Stimulated activated CD4-positive, alpha-beta T cell treated with anti-CD3 and anti-CD28 coated beads, Interleukin-1b, Interleukin-23, amount 100 ng/mL, for 48 hours (primary cell): ENCODE data around the gene SAMSN1.

ENCODE experiments used
- DNase-seq: peaks from one replicate; pipeline ENCODE4 v3.0.0-alpha.2; 2020

Gene SAMSN1

DNA sequence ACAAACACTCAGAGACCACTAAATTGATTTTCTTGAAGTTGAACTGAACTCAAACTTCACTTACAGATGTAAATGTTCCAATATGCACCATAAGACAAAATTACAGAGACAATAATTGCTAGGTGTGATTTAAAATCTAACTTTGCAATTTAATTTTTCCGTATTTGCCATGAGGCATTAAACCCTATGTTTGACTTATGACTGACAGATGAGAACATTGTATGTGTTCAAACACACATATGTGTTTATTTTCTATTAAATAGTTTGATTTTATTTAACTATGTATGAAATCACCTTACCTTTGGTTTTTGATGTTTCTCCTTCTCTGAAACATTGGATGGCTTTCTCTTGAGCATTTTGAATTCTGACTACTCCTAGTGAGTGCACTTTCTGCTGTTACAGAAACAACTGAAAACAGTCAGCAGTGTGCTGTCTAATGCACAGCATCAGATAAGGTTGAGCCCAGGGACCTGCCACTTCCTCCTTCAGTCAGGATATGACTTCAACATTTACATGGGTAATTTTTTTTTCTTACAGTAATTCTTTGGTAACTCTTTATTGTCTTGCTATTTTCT, at the start of gene SAMSN1:
SAMSN1 (minus strand) TSS at position 410 of the 575 bp plus-strand sequence; CDS start at position 356, 54 bp downstream.
- peak; percentile 74 for DNase-seq

- DNase-seq, result no peak
Measured at GRCh38 chr21:14595449-14595848, 49.3 kb upstream of the SAMSN1 start.

DNA sequence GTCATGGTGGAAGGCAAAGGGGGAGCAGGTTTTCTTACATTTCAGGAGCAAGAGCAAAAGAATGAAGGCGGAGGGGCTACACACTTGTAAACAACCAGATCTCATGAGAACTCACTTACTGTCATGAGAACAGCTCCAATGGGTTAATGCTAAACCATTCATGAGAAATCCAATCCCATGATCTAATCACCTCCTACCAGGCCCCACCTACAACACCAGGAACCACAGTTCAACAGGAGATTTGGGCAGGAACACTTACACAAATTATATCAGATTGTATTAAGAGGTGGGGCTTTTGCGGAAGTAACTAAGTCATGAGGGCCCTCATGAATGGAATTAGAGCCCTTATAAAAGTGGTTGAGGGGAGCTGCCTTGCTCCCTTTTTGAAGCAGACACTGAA, 48.9 kb upstream of the SAMSN1 start:
- DNase-seq, result no peak

- no peak for DNase-seq
Measured at GRCh38 chr21:14593230-14593629, 47.1 kb upstream of the SAMSN1 start.

DNA sequence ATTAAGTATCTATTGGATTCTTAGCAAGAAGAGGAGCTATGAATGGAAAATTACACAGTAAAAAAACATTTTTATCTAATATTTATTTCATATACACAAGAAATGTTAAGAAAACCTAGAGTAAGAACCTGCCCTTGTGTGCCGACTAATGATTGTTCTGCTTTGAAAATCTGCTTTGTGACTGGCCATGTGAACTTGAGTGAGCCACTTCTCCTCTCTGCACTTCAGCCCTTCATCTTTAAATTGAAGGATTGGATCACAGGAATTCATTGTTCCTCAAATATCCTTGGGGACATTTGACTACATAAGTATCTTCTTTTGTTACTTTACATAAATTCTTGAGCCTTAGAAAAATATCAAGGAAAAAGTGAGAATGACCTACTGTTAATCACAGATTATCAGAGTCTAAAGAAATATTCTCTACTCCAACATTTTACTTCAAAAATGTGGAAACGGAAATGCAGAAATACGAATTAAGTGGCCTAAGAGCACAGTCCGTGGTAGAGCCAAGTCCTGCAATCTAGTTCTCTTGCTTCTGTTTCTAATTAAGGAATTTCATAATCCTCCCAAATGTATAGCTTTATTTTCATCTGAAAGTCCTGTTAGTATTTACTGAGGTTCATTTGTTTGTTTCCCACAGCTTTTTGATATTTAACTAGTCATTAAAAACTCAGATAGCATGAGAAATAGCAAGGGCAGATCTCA, 46.3 kb upstream of the SAMSN1 start:
- no peak for DNase-seq

GRCh38 chr21:14591882-14592281, 45.8 kb upstream of the SAMSN1 start:
- no peak for DNase-seq

- no peak for DNase-seq
Measured at GRCh38 chr21:14591377-14591776, 45.3 kb upstream of the SAMSN1 start.

DNA sequence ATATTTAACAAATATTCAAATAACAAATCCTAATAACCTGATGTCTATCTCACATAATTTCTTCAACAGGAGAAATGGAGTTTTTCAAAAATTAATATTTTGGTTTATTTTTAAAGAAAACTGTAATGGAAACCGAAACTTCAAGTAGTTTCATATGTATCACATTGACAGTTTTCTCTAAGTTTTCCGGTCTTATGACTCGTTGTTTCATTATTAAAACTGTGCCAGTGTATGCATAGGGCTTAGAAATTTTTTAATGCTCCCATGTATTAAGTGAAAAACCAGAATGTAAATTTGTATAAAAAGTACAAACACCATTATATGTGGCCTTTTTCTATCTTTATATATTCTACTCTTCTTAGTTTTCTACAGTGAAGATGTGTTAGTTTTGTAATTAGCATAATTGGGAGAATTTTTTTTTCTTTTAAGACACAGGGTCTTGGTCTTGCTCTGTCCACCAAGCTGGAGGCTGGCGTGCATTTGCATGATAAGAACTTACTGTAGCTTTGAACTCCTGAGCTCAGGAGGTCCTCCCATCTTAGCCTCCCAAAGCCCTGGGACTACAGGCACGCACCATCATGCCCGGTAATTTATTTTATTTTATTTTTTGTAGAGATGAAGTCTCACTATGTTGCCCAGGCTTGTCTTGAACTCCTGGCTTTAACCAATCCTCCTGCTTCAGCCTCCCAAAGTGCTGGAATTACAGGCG, 43.9 kb upstream of the SAMSN1 start:
- no peak for DNase-seq

GRCh38 chr21:14587266-14587665, 41.2 kb upstream of the SAMSN1 start:
- DNase-seq, result no peak

- no peak for DNase-seq
Measured at GRCh38 chr21:14585122-14585521, 39.0 kb upstream of the SAMSN1 start.

GRCh38 chr21:14584357-14585095, 38.4 kb upstream of the SAMSN1 start:
- DNase-seq, result no peak

- DNase-seq, result no peak
Measured at GRCh38 chr21:14583629-14584255, 37.6 kb upstream of the SAMSN1 start.

DNA sequence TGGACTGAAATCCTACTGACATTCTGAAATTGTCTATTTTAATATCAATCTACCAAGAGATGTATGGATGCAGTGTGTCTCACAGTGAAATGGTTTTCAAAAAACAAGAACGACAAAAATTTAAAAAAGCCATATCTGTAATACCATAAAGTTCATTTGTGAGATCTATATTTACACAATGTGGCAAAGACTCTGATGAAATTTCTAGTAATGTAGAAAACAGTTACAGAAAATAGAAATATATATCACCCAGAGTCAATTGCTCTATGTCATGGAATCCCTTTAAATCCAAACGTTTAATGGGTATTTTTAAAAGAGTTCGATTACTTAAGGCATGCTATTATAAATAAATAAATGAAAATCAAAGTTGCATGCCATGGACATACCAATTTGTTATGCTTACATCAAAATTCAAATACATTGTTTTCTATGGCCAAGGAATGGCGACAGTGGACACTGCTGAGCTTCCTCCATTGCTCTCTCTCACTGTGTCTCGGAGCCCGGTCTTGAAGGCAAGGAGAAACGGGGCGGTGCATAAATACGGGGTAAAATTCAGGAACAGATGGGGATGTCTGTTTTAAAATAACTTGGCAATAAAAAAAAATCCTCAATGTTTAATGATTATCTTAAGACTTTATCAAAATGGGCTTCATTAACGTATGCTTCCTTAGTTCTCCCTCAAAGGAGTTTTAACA, 37.0 kb upstream of the SAMSN1 start:
- no peak for DNase-seq

DNA sequence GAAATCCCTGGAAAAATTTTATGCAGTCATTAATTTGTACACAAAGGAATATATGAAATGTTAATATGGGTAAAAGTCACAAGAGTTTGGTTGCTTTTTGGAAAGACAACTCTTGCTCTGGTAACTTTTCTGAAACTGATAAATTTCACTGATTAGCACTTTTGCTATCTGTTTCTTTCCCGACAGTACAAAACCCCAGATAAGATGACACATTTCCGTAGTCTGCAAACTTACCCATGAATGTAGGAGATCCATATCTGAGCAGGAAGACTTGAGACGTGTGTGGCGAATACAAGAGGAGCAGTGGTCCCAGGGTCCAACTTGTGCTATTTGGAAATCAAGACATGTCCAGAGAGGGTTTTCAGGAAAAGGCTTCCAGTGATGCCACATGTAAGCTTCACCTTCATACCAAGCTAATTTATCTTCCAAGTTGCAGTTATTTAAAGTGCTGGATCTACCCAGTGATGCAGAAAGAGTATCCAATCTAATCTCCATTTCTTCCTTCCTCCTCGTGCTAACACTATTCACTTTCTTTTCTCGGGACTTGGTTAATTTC, 35.9 kb upstream of the SAMSN1 start:
- DNase-seq, result no peak

DNA sequence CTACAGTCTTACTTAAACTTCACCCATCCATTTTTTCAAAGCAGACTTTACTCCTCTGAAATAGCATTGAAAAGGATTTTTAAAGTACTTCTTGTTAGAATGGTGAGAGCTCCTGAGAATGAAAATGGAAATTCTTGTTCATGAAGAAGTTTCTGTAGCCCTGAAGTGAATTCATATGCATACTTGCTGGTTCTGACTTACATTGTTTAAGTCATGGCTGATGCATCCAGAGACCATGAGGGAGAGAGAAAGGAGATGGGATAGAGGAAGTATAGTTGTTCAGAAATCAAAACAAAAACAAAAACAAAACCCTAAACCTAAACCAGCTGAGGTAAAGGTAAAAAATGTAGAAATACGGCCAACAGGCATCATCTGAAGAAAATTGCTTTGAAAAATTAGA, 27.1 kb upstream of the SAMSN1 start:
- no peak for DNase-seq

GRCh38 chr21:14572204-14572780, 26.2 kb upstream of the SAMSN1 start:
- no peak for DNase-seq

GRCh38 chr21:14569868-14570267, 23.8 kb upstream of the SAMSN1 start:
- no peak for DNase-seq

DNA sequence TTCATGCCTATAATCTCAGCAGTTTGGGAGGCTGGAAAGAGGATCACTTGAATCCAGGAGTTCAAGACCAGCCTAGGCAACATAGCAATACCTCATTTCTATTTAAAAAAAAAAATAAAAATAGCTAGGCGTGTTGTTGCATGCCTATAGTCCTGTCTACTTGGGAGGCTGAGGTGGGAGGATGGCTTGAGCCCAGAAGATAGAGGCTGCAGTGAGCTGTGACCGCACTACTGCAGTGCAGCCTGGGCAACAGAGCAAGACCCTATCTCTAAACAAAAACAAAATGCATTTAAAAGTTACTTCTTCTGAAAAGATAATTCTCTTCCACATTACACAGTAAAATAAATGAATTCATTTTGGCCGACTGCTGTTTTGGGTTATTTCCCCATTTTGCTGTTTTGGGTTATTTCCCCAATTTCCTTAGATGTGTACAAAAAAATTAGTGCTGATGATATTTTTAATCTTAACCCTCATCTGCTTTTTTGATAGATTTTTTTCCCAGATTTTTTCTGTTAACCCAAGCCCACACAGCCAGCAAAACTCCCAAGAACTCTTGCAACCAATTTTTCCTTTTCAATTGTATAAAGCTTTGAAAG, 23.0 kb upstream of the SAMSN1 start:
- no peak for DNase-seq

DNA sequence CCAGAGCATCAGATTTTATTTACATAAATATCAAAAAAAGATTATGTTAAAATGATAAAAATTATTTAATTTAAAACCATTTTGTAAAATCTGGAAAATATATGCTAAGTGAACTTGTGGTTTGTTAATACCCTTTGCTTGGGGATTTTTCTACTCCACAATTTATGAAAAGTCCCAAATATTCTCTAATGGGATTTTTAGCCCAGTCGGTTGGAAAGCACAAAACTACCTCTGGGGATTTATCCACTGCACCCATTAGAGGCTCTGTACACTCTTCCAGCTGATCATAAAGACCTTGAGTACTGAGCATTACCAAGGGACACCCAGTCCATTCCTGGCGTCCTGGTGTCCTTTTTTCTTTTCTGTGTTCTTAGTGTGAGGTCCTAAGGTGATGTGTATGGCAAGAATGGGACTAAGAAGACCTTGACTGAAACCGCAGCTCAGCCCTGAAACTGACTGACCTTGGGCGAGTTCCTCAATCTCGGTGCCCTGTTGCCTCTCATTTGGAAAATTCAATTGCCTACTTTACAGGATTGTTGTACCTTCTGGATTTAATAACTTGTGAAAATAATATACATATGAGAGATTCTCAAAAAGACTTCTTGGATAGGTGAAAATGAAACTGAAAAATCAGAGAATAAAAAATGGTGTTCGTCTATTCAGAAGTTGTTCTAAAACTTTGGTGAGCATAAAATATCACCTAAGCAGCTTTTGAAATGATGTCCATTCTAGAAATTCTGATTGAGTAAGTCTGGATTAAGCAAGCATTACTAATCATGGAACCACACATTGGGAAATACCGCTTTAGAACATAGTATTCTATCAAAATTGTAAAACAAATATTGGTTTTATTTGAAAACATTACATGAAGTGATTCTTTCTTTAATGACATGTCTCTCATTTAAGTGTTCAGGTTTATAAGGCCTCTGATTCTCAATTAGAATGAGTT, 21.5 kb upstream of the SAMSN1 start:
- no peak for DNase-seq

- DNase-seq, result no peak
Measured at GRCh38 chr21:14566894-14567293, 20.8 kb upstream of the SAMSN1 start.
